ENCODE measurements around the gene TTLL11. TPM values are rescaled to one million over a fixed set of nuclear protein-coding genes. Genes with fewer than 3 reads are reported as not detected.

TTLL11 gene
- total and polyA plus RNA-seq, 7 experiments from 2014 or later: 3.0 to 8.6 (median 4.4) TPM

DNA sequence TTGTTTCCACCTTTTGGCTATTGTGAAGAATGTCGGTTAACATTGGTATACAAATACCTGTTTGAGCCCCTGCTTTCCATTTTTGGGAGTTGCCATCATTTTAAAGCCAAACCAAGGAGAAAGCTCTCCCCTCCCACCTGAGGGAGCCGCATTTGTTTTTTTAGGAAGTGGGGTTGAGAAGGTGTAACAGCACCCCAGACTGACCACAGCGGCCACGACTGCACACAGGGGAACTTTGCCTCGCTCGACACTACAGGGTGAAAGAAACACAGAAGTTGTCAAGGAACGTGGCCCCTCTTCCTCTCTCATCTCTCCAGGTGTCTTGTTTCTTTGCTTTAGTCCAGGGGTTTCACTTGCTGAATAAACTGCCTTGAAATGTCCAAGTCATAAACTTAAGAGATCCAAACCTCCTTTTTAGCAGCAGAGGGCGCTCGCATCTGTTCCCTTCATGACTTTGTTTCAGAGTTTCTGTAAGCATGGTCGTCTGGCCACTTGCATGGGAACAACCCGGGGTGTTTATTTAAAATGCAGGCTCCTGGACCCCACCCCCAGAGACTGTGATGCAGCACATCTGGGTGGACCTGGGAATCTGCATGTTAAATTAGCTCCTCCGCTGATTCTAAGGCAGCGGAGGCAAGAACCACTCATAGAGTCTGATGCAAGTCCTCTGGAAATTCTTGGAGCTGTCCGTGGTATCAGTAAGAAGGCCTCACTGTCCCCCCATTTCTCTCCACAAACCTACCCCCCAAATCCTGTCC, 2.1 kb upstream of the TTLL11 start:
- Histone ChIP-seq H3K27ac (ENCODE audit: low read depth, low read length) (no peak overlapping the region), H3K27me3 (ENCODE audit: control insufficient read depth in 2 of 2, insufficient read depth in 2 of 2, low read length in 2 of 2) (no peaks in the 10 kb centered on the region), H3K4me3 (ENCODE audit: low read length) (no peak overlapping the region), H3K36me3 (ENCODE audit: control insufficient read depth in 2 of 3, insufficient read depth in 3 of 3, low read length in 3 of 3) (peaks cover 0 to 5% (median 0%) of the 10 kb centered on the region in 3 experiments), H3K4me1 (ENCODE audit: control insufficient read depth in 2 of 2, insufficient read depth in 2 of 2, low read length in 2 of 2) (peaks cover 10 to 30% of the 10 kb centered on the region in 2 donors), H3K9me3 (ENCODE audit: control insufficient read depth in 2 of 3, low read length in 3 of 3) (no peaks in the 10 kb centered on the region)
- Mint-ChIP-seq H3K27ac (peak overlapping the region in 4 of 9 donors; percentile 6 to 52 (median 32)), H3K27me3 (peaks cover 0 to 34% (median 6%) of the 10 kb centered on the region in 5 donors), H3K4me1 (peaks cover 25 to 48% (median 38%) of the 10 kb centered on the region in 7 donors), H3K4me3 (peak overlapping the region; percentile 40 to 99 (median 66)), H3K36me3 (peaks cover 0 to 4% (median 3%) of the 10 kb centered on the region in 5 donors), H3K9me3 (peaks cover 0 to 2% (median 0%) of the 10 kb centered on the region in 11 donors)
- no peak for ATAC-seq
- POLR2A ChIA-PET: no interaction called here
- intact Hi-C loops (cut with micrococcal nuclease): loop anchor here (1.0 to 10.0 kb wide), 4 partner anchors 255 to 1250 kb away; partner anchors contain the start of gene RC3H2 (in 2 of the 2)
- peak in 7 of 9 donors; percentile 20 to 52 (median 43) for DNase-seq
- CTCF ChIA-PET: interaction anchor here (0.5 to 5.3 kb wide), 8 partner anchors 9 to 714 kb away, joined by 3 to 59 read pairs (median 4); no protein-coding TSS in a partner anchor

DNA sequence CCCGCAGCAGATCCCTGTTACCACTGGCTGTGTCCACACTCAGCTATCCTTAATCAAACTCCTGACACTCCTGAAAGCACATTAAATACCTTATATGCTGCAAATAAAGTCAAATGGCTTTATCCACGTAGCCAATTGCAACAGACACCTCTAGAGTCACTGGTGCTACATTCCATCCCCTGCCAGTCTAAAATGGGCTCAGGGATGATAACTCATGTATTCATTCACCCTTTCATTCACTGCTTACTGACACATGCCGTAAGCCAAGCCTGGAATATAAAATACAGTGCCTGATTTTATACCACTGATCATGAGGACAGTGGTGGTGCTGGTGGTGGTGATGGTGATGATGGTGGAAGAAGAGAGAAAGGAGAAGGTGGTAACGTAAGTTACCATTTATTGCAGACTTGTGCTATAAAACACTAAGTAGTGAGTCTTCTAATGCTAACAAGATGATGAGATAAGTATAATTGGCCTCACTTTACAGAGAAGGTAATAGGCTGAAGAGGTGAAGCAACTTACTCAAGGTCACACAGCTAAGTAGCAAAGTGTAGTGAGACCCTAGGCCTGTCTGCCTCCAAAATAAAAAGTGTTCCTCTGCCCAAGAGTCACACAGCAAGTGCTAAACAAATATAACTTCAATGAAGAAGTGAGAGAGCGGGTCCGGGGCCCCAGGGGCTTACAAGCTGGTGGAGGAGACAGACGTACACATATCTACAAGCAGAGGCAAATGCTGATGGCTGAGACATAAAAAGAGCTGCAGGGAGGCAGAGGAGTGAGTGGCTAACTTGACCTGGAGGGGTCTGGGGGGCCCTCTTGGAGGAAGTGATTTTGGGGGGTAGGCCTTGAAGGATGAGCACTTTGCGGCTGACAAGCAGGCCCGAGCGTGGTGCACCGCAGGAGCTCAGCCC, 1.2 kb downstream of the TTLL11 start:
- Mint-ChIP-seq H3K27me3 (peaks cover 0 to 21% (median 0%) of the 10 kb centered on the region in 5 donors), H3K9me3 (peaks cover 0 to 2% (median 0%) of the 10 kb centered on the region in 11 donors), H3K4me3 (peak overlapping the region; percentile 85 to 99 (median 92)), H3K27ac (peak overlapping the region; percentile 2 to 88 (median 72)), H3K36me3 (peaks cover 3 to 18% (median 6%) of the 10 kb centered on the region in 5 donors), H3K4me1 (peaks cover 25 to 55% (median 46%) of the 10 kb centered on the region in 7 donors)
- ChIA-PET CTCF (interaction anchor here (0.5 kb wide), 1 partner anchor 74 kb away, joined by 3 read pairs; no protein-coding TSS in a partner anchor), POLR2A (no interaction called here)
- no peaks in the 10 kb centered on the region for H3K9me3 ChIP-seq (ENCODE audit: control insufficient read depth in 2 of 3, low read length in 3 of 3)
- H3K36me3 ChIP-seq (ENCODE audit: control insufficient read depth in 2 of 3, insufficient read depth in 3 of 3, low read length in 3 of 3): peaks cover 0 to 5% (median 0%) of the 10 kb centered on the region in 3 experiments
- peaks cover 10 to 26% of the 10 kb centered on the region in 2 donors for H3K4me1 ChIP-seq (ENCODE audit: control insufficient read depth in 2 of 2, insufficient read depth in 2 of 2, low read length in 2 of 2)
- H3K4me3 ChIP-seq (ENCODE audit: low read length): peak overlapping the region; percentile 54
- intact Hi-C loops (cut with micrococcal nuclease): loop anchor here (2.0 to 10.0 kb wide), 8 partner anchors 67 to 1840 kb away; partner anchors contain the start of genes RC3H2 (in 2 of the 2), CDK5RAP2 (in 1 of the 2), DENND1A (in 1 of the 2) and MORN5 (in 1 of the 2)
- no peaks in the 10 kb centered on the region for H3K27me3 ChIP-seq (ENCODE audit: control insufficient read depth in 2 of 2, insufficient read depth in 2 of 2, low read length in 2 of 2)
- DNase-seq (peak in 1 of 9 donors; percentile 9), ATAC-seq (no peak)
- peak overlapping the region; percentile 62 for H3K27ac ChIP-seq (ENCODE audit: low read depth, low read length)

DNA sequence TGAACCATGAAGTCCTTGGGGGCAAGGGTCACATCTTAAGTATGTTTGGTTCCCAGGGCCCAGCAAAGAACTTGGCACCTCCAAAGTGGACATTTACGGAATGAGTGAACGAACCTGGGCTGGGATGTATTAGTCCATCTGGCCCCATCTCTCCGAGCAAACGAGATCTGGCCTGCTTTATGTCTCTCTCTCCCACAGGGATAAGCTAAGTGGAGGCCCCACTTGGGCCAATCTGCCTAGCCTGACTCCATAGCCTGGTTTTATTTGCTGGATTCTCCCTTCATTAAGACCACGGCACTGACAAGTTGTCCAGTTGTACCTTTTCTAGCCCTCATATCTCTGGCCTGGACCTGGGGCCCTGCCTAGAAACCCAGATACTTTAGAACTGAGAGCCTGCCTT, 2.1 kb downstream of the TTLL11 start:
- no peak for ATAC-seq
- Mint-ChIP-seq H3K4me3 (peak overlapping the region in 8 of 10 donors; percentile 85 to 99 (median 92)), H3K4me1 (peaks cover 29 to 59% (median 52%) of the 10 kb centered on the region in 7 donors), H3K36me3 (peaks cover 3 to 22% (median 6%) of the 10 kb centered on the region in 5 donors), H3K27ac (peak overlapping the region in 1 of 9 donors; percentile 88), H3K9me3 (peaks cover 0 to 2% (median 0%) of the 10 kb centered on the region in 11 donors), H3K27me3 (peaks cover 0 to 16% (median 0%) of the 10 kb centered on the region in 5 donors)
- Histone ChIP-seq H3K9me3 (ENCODE audit: control insufficient read depth in 2 of 3, low read length in 3 of 3) (no peaks in the 10 kb centered on the region), H3K4me1 (ENCODE audit: control insufficient read depth in 2 of 2, insufficient read depth in 2 of 2, low read length in 2 of 2) (peaks cover 10 to 26% of the 10 kb centered on the region in 2 donors), H3K27ac (ENCODE audit: low read depth, low read length) (no peak overlapping the region), H3K4me3 (ENCODE audit: low read length) (no peak overlapping the region), H3K27me3 (ENCODE audit: control insufficient read depth in 2 of 2, insufficient read depth in 2 of 2, low read length in 2 of 2) (no peaks in the 10 kb centered on the region), H3K36me3 (ENCODE audit: control insufficient read depth in 2 of 3, insufficient read depth in 3 of 3, low read length in 3 of 3) (peaks cover 0 to 5% (median 0%) of the 10 kb centered on the region in 3 experiments)
- ChIA-PET POLR2A (no interaction called here), CTCF (no interaction called here)
- DNase-seq: no peak
- intact Hi-C loops (cut with micrococcal nuclease): loop anchor here (5.0 to 10.0 kb wide), 5 partner anchors 121 to 1841 kb away; partner anchors contain the start of genes RC3H2 (in 2 of the 2), CDK5RAP2 (in 1 of the 2) and DENND1A (in 1 of the 2)

DNA sequence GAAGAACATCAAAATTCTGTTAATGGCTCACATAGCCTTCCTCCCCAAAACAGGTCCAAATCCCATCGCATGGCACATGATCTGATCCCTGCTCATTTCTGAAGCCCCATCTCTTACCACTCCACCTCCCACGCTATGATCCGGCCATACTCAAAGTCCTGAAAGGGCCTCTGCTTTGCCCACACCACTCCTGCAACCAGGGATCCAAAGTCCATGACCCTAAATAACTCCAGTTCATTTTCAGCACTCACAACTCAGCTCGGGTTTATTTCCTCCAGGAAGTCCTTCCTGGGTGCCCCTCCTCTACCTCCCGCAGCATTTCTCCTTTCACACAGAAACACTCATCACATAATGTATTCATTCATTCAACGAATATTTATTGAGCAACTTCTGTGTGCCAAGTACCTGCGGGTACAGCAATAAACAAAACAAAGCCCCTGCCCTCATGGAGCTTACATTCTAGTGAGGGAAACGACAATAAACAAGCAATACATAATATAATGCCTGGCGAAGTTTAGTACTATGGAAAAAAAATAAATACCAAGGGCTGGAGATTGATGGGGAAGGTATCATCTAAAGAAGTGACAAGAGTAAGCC, 2.7 kb downstream of the TTLL11 start:
- intact Hi-C loops (cut with micrococcal nuclease): loop anchor here (5.0 to 10.0 kb wide), 5 partner anchors 122 to 1842 kb away; partner anchors contain the start of genes RC3H2 (in 2 of the 2), CDK5RAP2 (in 1 of the 2) and DENND1A (in 1 of the 2)
- Histone ChIP-seq H3K36me3 (ENCODE audit: control insufficient read depth in 2 of 3, insufficient read depth in 3 of 3, low read length in 3 of 3) (peaks cover 0 to 5% (median 0%) of the 10 kb centered on the region in 3 experiments), H3K4me3 (ENCODE audit: low read length) (no peak overlapping the region), H3K27ac (ENCODE audit: low read depth, low read length) (no peak overlapping the region), H3K27me3 (ENCODE audit: control insufficient read depth in 2 of 2, insufficient read depth in 2 of 2, low read length in 2 of 2) (no peaks in the 10 kb centered on the region), H3K9me3 (ENCODE audit: control insufficient read depth in 2 of 3, low read length in 3 of 3) (no peaks in the 10 kb centered on the region), H3K4me1 (ENCODE audit: control insufficient read depth in 2 of 2, insufficient read depth in 2 of 2, low read length in 2 of 2) (peaks cover 10 to 26% of the 10 kb centered on the region in 2 donors)
- Mint-ChIP-seq H3K4me3 (peak overlapping the region in 9 of 10 donors; percentile 3 to 97 (median 47)), H3K9me3 (peaks cover 0 to 2% (median 0%) of the 10 kb centered on the region in 11 donors), H3K4me1 (peaks cover 32 to 56% (median 50%) of the 10 kb centered on the region in 7 donors), H3K27ac (peak overlapping the region in 1 of 9 donors; percentile 28), H3K36me3 (peaks cover 3 to 22% (median 6%) of the 10 kb centered on the region in 5 donors), H3K27me3 (peaks cover 0 to 14% (median 0%) of the 10 kb centered on the region in 5 donors)
- ATAC-seq (no peak), DNase-seq (no peak)
- POLR2A ChIA-PET: no interaction called here
- CTCF ChIA-PET: no interaction called here

DNA sequence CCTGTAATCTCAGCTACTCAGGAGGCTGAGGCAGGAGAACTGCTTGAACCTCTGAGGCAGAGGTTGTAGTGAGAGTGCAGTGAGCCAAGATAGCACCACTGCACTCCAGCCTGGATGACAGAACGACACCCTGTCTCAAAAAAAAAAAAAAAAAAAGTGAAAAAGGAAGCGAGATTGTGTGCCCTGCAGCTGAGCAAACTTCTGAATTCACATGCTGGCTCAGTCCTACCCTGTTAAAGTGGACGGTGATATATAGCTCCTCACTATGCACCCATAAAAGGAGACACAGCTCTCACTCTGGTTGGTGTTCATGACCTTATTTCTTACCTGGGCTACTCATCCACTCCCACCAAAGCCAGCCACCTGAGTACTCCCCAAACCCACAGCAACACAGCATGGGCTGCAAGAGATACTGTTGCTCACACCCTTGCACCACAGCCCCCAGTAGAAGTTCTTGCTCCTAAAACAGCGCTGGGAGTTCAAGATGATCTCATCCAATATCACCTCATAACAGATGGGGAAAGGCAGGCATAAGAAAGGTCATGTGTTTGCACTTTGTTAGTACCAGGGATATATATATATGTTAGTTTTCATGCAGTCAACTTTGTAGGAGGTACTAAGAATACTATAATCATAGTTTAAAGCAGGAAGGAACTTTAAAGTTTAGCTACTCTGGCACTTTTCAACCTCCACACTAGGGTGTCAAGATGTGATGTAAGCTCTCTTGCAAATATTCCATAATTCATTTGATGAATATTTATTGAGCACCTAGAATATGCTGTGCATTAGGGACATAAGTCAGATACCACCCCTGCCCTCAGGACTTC, 4.0 kb downstream of the TTLL11 start:
- H3K4me1 Mint-ChIP-seq: peaks cover 23 to 50% (median 39%) of the 10 kb centered on the region in 7 donors
- H3K9me3 Mint-ChIP-seq: peaks cover 0 to 2% (median 0%) of the 10 kb centered on the region in 11 donors
- CTCF ChIA-PET: interaction anchor here (2.1 kb wide), 1 partner anchor 9 kb away, joined by 10 read pairs; no protein-coding TSS in a partner anchor
- DNase-seq: no peak
- peaks cover 3 to 22% (median 6%) of the 10 kb centered on the region in 5 donors for H3K36me3 Mint-ChIP-seq
- H3K4me1 ChIP-seq (ENCODE audit: control insufficient read depth in 2 of 2, insufficient read depth in 2 of 2, low read length in 2 of 2): peaks cover 10 to 20% of the 10 kb centered on the region in 2 donors
- no peak for ATAC-seq
- no peak overlapping the region for H3K4me3 ChIP-seq (ENCODE audit: low read length)
- H3K4me3 Mint-ChIP-seq: no peak overlapping the region
- H3K9me3 ChIP-seq (ENCODE audit: control insufficient read depth in 2 of 3, low read length in 3 of 3): no peaks in the 10 kb centered on the region
- intact Hi-C loops (cut with micrococcal nuclease): no loop called here
- H3K27me3 Mint-ChIP-seq: peaks cover 0 to 3% (median 0%) of the 10 kb centered on the region in 5 donors
- H3K36me3 ChIP-seq (ENCODE audit: control insufficient read depth in 2 of 3, insufficient read depth in 3 of 3, low read length in 3 of 3): peaks cover 0 to 5% (median 0%) of the 10 kb centered on the region in 3 experiments
- H3K27me3 ChIP-seq (ENCODE audit: control insufficient read depth in 2 of 2, insufficient read depth in 2 of 2, low read length in 2 of 2): no peaks in the 10 kb centered on the region
- H3K27ac Mint-ChIP-seq: no peak overlapping the region
- POLR2A ChIA-PET: no interaction called here
- no peak overlapping the region for H3K27ac ChIP-seq (ENCODE audit: low read depth, low read length)

Measured in naive thymus-derived CD4-positive, alpha-beta T cell (primary cell).